NB4 (cell line): ENCODE measurements around the gene ACTN1.

Experiments
- DNase-seq: peaks from one replicate; pipeline ENCODE4 v3.0.0; 2010; ENCODE audit warnings: low read depth
- H3K4me3 ChIP-seq: one replicate; pipeline ENCODE4 v1.5.1; 2011; ENCODE audit warnings: mild to moderate bottlenecking, low read depth, low read length, moderate library complexity
- MYC ChIP-seq: IDR thresholded peaks from 2 replicates; pipeline ENCODE4 v1.6.1; 2011; ENCODE audit warnings: low read depth, low read length
- POLR2A ChIP-seq: IDR thresholded peaks from 2 replicates; pipeline ENCODE4 v1.6.1; 2011; ENCODE audit warnings: mild to moderate bottlenecking; ENCODE audit not compliant: insufficient read length; ENCODE audit errors: extremely low read depth
- TF ChIP-seq, protein P1 (sequence below): IDR thresholded peaks from 2 replicates; pipeline ENCODE4 v1.6.1; 2011; ENCODE audit warnings: low read depth, low read length
- TF ChIP-seq, protein P2 (sequence below): IDR thresholded peaks from one replicate; pipeline ENCODE4 v1.5.1; 2012; ENCODE audit warnings: low read depth, low read length

Gene ACTN1

GRCh38 chr14:68897559-68898155, 81.4 kb downstream of the ACTN1 start:
- peak; percentile 87 for DNase-seq
- TF ChIP-seq MYC: 0 out of 2 replicates have a peak, but pooled peaks have one; percentile 23
- TF ChIP-seq, protein P1, sequence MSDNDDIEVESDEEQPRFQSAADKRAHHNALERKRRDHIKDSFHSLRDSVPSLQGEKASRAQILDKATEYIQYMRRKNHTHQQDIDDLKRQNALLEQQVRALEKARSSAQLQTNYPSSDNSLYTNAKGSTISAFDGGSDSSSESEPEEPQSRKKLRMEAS: peak; percentile 38; the same call in 1 of the 2 replicates
- TF ChIP-seq, protein P2, sequence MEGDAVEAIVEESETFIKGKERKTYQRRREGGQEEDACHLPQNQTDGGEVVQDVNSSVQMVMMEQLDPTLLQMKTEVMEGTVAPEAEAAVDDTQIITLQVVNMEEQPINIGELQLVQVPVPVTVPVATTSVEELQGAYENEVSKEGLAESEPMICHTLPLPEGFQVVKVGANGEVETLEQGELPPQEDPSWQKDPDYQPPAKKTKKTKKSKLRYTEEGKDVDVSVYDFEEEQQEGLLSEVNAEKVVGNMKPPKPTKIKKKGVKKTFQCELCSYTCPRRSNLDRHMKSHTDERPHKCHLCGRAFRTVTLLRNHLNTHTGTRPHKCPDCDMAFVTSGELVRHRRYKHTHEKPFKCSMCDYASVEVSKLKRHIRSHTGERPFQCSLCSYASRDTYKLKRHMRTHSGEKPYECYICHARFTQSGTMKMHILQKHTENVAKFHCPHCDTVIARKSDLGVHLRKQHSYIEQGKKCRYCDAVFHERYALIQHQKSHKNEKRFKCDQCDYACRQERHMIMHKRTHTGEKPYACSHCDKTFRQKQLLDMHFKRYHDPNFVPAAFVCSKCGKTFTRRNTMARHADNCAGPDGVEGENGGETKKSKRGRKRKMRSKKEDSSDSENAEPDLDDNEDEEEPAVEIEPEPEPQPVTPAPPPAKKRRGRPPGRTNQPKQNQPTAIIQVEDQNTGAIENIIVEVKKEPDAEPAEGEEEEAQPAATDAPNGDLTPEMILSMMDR: no peak
- no peak for TF ChIP-seq POLR2A
- H3K4me3 ChIP-seq: no peak overlapping the region

DNA sequence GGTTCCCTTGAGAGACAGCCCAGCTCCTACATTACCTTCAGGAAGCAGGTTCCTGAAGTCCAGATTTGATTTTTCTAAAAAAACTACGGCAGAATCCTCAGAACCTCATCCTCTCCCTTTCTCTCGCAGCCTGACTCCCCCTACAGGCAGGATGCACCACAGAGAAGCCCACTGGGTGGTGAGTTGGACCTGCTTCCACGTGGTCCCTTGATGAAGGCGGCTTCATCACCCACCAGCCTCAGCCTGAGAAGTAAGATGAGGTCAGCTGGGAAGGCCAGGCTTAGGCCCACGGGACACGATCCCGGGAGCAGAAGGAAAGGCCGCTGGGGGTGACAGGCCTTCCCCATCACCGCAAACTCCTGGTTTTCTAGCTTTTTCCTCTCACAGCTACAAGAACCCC, 83.0 kb downstream of the ACTN1 start:
- TF ChIP-seq, protein P2: peak; percentile 25
- TF ChIP-seq, protein P1: no peak
- no peak for TF ChIP-seq MYC
- H3K4me3 ChIP-seq: no peak overlapping the region
- DNase-seq: no peak

DNA sequence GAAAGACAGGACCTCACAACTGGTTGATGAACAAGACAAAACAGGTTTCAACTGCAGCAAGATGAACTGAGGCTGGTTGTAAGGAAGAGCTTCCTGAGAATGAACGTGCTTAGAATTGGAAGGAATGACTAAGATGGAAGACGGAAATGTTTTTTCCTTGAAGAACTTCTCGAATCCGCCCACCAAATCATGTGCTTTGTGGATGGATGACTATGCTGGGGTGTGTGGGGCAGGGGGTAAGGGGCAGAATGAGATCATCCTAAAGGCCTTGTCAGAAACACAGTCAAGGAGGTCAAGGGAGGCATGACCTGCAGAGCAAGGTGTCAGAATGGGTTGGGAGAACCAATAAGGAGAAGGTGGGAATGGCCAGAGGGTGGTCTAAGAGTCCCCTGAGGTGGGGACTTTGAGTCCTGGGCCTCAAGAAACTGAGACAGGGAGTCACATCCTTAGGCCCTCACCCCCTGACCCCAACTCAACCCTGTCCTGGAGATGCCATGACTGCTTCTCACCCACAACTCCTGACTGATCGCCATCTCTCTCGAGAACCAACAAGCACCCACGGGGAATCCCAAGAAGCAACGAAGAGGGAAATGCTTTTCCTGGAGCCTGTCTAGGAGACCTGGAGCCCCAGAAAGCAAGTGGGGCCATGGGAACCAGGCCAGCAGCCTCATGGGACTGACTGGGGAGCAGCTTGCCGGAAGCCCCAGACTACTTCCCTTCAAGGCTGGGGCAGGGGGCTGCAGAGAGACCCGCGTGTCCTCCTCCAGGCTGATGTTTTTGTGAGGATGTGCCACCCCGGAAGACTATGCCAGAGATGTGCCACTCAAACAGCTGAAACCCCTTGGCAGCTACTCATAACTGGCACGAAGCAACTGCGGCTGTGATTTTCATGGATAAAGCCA, 84.0 kb downstream of the ACTN1 start:
- DNase-seq: no peak
- TF ChIP-seq MYC (no peak), POLR2A (no peak)
- TF ChIP-seq, protein P2: no peak
- TF ChIP-seq, protein P1: no peak

DNA sequence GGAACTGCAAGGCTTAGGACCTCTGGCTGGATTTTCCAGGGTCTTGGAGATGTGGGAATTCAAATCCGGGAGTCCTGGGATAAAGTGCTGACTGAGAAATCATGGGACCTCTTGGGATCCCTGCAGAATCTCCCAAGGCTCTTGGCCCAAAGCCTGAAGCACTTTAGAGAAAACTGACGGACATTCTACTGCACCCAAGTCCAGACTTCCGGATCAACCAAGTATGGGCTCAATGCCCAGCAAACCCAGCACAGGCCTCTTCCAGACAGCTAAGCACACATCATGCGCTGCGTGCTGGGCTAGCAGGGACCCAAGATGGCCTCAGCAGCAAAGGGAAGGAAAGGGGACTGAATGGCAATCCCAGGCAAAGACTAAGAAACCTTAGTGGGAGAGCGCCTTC, 85.0 kb downstream of the ACTN1 start:
- H3K4me3 ChIP-seq: no peak overlapping the region
- DNase-seq: no peak
- TF ChIP-seq, protein P1: no peak
- TF ChIP-seq, protein P2: no peak
- TF ChIP-seq MYC (no peak), POLR2A (no peak)

More for the DNA sequence above, 84.0 kb downstream of the ACTN1 start:
- no peak overlapping the region for H3K4me3 ChIP-seq

GRCh38 chr14:68893566-68893965, 85.5 kb downstream of the ACTN1 start:
- no peak overlapping the region for H3K4me3 ChIP-seq
- TF ChIP-seq MYC: no peak
- TF ChIP-seq, protein P2: no peak
- no peak for TF ChIP-seq POLR2A
- TF ChIP-seq, protein P1: no peak
- DNase-seq: no peak
